GM19324 (cell line): ENCODE data around the gene MFSD11.

Experiments
- ATAC-seq: cut with Tn5 transposase; IDR thresholded peaks from one replicate; pipeline ENCODE4 v1.9.1; 2021; ENCODE audit warnings: mild to moderate bottlenecking, moderate library complexity; ENCODE audit not compliant: unreplicated experiment, low FRiP score

Gene MFSD11

GRCh38 chr17:76826330-76827068 lies 88.6 kb downstream of the MFSD11 start:
- ATAC-seq: no peak

DNA sequence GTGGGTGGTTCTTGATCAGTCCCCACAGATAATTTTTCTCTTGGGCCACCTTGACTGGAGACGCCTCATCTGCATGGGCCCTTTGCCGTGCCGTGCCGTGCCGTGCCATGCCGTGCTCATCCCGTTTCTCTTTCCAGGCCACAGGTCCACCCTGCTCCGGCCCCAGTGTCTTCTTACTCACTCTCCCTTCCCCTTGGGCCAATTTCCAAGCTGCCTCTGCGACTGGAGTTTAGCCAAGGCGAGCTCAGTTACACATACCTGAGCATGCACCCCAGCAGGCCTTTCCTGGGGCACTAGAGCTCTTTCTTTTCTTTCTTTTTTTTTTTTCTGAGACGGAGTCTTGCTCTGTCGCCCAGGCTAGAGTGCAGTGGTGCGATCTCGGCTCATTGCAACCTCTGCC lies 89.8 kb downstream of the MFSD11 start:
- ATAC-seq: no peak
